HepG2 (cell line): Measurements from ENCODE around the gene GPC6. TPM values are rescaled to one million over a fixed set of nuclear protein-coding genes. Genes with fewer than 3 reads are reported as not detected.
A peak's percentile ranks its signal among the peaks of the same experiment; 100 is the strongest.

Experiments used
- ATAC-seq: fragments of 200-7000 bp; cut with Tn5 transposase; 3 replicates; pipeline ENCODE4 v1.9.1; 2020; ENCODE audit warnings: mild to moderate bottlenecking, moderate library complexity
- BruUV-seq: library from RNA; stranded (reverse); fragments of 400-500 nt; replicated peaks from 2 replicates; lab custom pipeline; 2021; lab: Mats Ljungman, UMichigan
- CTCF ChIA-PET: fragments of 300-600 bp; formaldehyde crosslinking; extraction: SDS; loops from one replicate; lab custom pipeline; 2021; ENCODE audit warnings: low total read pairs, inconsistent platforms, low intra/inter-chr PET ratio; lab: Yijun Ruan, JAX
- POLR2A ChIA-PET: fragments of 350-600 bp; sonication (Branson Sonifier 250); formaldehyde crosslinking; loops from one replicate; lab custom pipeline; 2020; ENCODE audit warnings: antibody characterized with exemption, inconsistent platforms; lab: Yijun Ruan, JAX
- DNase-seq: peaks from one replicate; pipeline ENCODE4 v3.0.0-alpha.2; 2015; ENCODE audit warnings: low spot score
- FAIRE-seq: peaks from 3 replicates; lab custom pipeline; 2011; peaks lifted over from hg19 to GRCh38; lab: Jason Lieb, UNC
- H2AFZ ChIP-seq: one replicate; pipeline ENCODE4 v1.6.1; 2011; ENCODE audit warnings: low read length, inconsistent platforms
- H3K27ac ChIP-seq: fragments of 300-600 bp; 3 replicates; pipeline ENCODE4 v1.8.0; 2011; ENCODE audit warnings: mixed run types, mild to moderate bottlenecking, mixed read lengths, low read length, inconsistent platforms; ENCODE audit not compliant: insufficient read depth; ENCODE audit errors: extremely low read length
- H3K27me3 ChIP-seq, 2 experiments: fragments of 200-600 bp in 1 of 2; 2 replicates in 1 of 2; 3 replicates in 1 of 2; pipeline versions ENCODE4 v1.6.0 to v1.8.0; 2011; ENCODE audit warnings: low read length in 2 of 2, mild to moderate bottlenecking in 2 of 2, moderate library complexity in 2 of 2, inconsistent platforms in 1 of 2; ENCODE audit not compliant: insufficient read depth in 2 of 2, control insufficient read depth in 1 of 2
- H3K36me3 ChIP-seq, 2 experiments: fragments of 200-600 bp in 1 of 2; replicated peaks in 1 of 2; 2 replicates in 1 of 2; 3 replicates in 1 of 2; pipeline versions ENCODE4 v1.5.1 to v1.8.0; 2011; ENCODE audit warnings: low read length in 2 of 2, inconsistent platforms in 1 of 2; ENCODE audit not compliant: insufficient read depth in 2 of 2, control insufficient read depth in 1 of 2
- H3K4me1 ChIP-seq: 2 replicates; pipeline ENCODE4 v1.5.1; 2012; ENCODE audit warnings: low read length, inconsistent platforms; ENCODE audit not compliant: insufficient read depth
- H3K4me2 ChIP-seq: 2 replicates; pipeline ENCODE4 v1.6.0; 2011; ENCODE audit warnings: low read depth, low read length, inconsistent platforms
- H3K4me3 ChIP-seq, 3 experiments: fragments of 200-600 bp in 1 of 3; sonication (generic), shearing (Covaris generic) in 1 of 3; replicated peaks in 1 of 3; 2 replicates each; pipeline ENCODE4 v1.5.1; 2011 to 2016; ENCODE audit warnings: low read length in 3 of 3, inconsistent platforms in 2 of 3, low read depth in 2 of 3, mild to moderate bottlenecking in 2 of 3, control low read depth in 1 of 3, mixed read lengths in 1 of 3; ENCODE audit not compliant: insufficient read depth in 1 of 3
- H3K79me2 ChIP-seq: one replicate; pipeline ENCODE4 v1.6.1; 2011; ENCODE audit warnings: low read length, inconsistent platforms; ENCODE audit not compliant: insufficient read depth
- H3K9ac ChIP-seq: 2 replicates; pipeline ENCODE4 v1.6.0; 2011; ENCODE audit warnings: mild to moderate bottlenecking, low read depth, low read length, inconsistent platforms; ENCODE audit not compliant: insufficient read depth
- H3K9me3 ChIP-seq: 2 replicates; pipeline ENCODE4 v1.5.1; 2012; ENCODE audit warnings: mild to moderate bottlenecking, low read length
- H4K20me1 ChIP-seq: 2 replicates; pipeline ENCODE4 v1.6.0; 2011; ENCODE audit warnings: inconsistent platforms, mild to moderate bottlenecking, low read length, moderate library complexity; ENCODE audit not compliant: insufficient read depth
- ELK4 ChIP-seq: sonication (generic); formaldehyde crosslinking; IDR thresholded peaks from 2 replicates; pipeline ENCODE4 v1.9.0; 2021; ENCODE audit warnings: missing genetic modification reagents, borderline replicate concordance
- TRIM24 ChIP-seq: sonication (generic); formaldehyde crosslinking; IDR thresholded peaks from 2 replicates; pipeline ENCODE4 v1.8.0; 2022; ENCODE audit warnings: mild to moderate bottlenecking, missing genetic modification reagents
- ZGPAT ChIP-seq: IDR thresholded peaks from 2 replicates; pipeline ENCODE4 v1.6.1; 2016; ENCODE audit warnings: mild to moderate bottlenecking
- ZNF331 ChIP-seq: sonication (generic); formaldehyde crosslinking; IDR thresholded peaks from 2 replicates; pipeline ENCODE4 v1.4.0; 2020; ENCODE audit warnings: missing genetic modification reagents
- ZNF407 ChIP-seq: sonication (generic); formaldehyde crosslinking; IDR thresholded peaks from one replicate; pipeline ENCODE4 v1.5.1; 2020; ENCODE audit warnings: mild to moderate bottlenecking, missing genetic modification reagents; ENCODE audit errors: not compliant biosample characterization
- ZNF777 ChIP-seq: sonication (generic); formaldehyde crosslinking; IDR thresholded peaks from 2 replicates; pipeline ENCODE4 v1.4.0; 2020; ENCODE audit warnings: missing genetic modification reagents
- WGBS: methylation state at CpG from one replicate; pipeline ENCODE4 v1.1.6; 2017; ENCODE audit warnings: low lambda C conversion rate; 5-methylcytosine and 5-hydroxymethylcytosine counted together
- in situ Hi-C: cut with HindIII; loops from 2 replicates; pipeline ENCODE4 v1.10.0; 2017; ENCODE audit warnings: low pct_unique_long_range_greater_than_20kb; ENCODE audit not compliant: extremely low pct_ligation_motif_present
- intact Hi-C: fragments of 100-400 bp; cut with micrococcal nuclease; formaldehyde crosslinking; loops from one replicate; pipeline ENCODE4 v1.10.0; 2022; ENCODE audit not compliant: unreplicated experiment
- polyA plus RNA-seq, 8 experiments: library from polyadenylated mRNA; depleted of rRNA in 3 of 8; stranded (reverse) in 7 of 8; unstranded in 1 of 8; fragments of >200 nt; fragmentation: Illumina TruSeq in 4 of 8; extraction: Trizol in 4 of 8; gene quantifications; 2 replicates each; pipeline versions ENCODE4 v1.2.1 to v1.2.3, GENCODE V29; 2011 to 2016; ENCODE audit warnings: low read depth in 4 of 8, missing spikeins in 1 of 8, mixed read lengths in 1 of 8; ENCODE audit not compliant: insufficient read depth in 1 of 8
- total RNA-seq, 5 experiments: library from RNA; depleted of rRNA; stranded (reverse); fragments of >200 nt; fragmentation: Illumina TruSeq; extraction: Trizol; gene quantifications; 2 replicates each; pipeline ENCODE4 v1.2.3, GENCODE V29; 2016; ENCODE audit warnings: low read depth in 1 of 5

Gene GPC6
- total and polyA plus RNA-seq, 2 of the 13 experiments (the other 11 are each of a cell fraction or from before 2014, with no cell fraction given), result 24.5 to 33.9 TPM

GRCh38 chr13:93964146-93964512 is 737.5 kb downstream of the GPC6 start:
- no peaks in the 10 kb centered on the region for H3K9me3 ChIP-seq
- H3K27ac ChIP-seq, result peak overlapping the region; percentile 39
- no peak overlapping the region for H3K4me3 ChIP-seq
- ATAC-seq, result no peak
- in situ Hi-C loops (loop anchor here (10.0 kb wide), 1 partner anchor 719 kb away; no protein-coding TSS in a partner anchor), intact Hi-C loops (loop anchor here (10.0 kb wide), 2 partner anchors 401 to 739 kb away; partner anchors contain the start of gene GPC6)
- no peaks in the 10 kb centered on the region for H3K27me3 ChIP-seq
- no peaks in the 10 kb centered on the region for H3K79me2 ChIP-seq
- 93% methylated on average over 2 of the region's 2 CpGs for WGBS
- no peaks in the 10 kb centered on the region for H4K20me1 ChIP-seq
- peak overlapping the region; percentile 41; the same call in 1 of the 2 replicates for H3K4me2 ChIP-seq
- no peaks in the 10 kb centered on the region for H3K36me3 ChIP-seq
- no TSS peak for BruUV-seq
- POLR2A ChIA-PET, result interaction anchor here (1.0 to 1.5 kb wide), 3 partner anchors 156 to 736 kb away, joined by 3 to 5 read pairs (median 5); no protein-coding TSS in a partner anchor
- H3K9ac ChIP-seq, result peak overlapping the region; percentile 16
- no peak for FAIRE-seq
- TF ChIP-seq TRIM24 (CRISPR knock-in tag) (no peak), ZGPAT (CRISPR knock-in tag) (peak; percentile 10; the same call in 1 of the 2 replicates)
- TF ChIP-seq, all 625 proteins: peak for 1
- DNase-seq, result no peak
- no peak overlapping the region for H2AFZ ChIP-seq
- CTCF ChIA-PET, result no interaction called here
- H3K4me1 ChIP-seq, result peaks cover 52% of the 10 kb centered on the region

- no peak for FAIRE-seq
- peak overlapping the region; percentile 20; the same call in 1 of the 2 replicates for H3K4me2 ChIP-seq
Measured at GRCh38 chr13:93965587-93965986, 739.0 kb downstream of the GPC6 start.

More at GRCh38 chr13:93965587-93965986, 739.0 kb downstream of the GPC6 start:
- DNase-seq (no peak), ATAC-seq (peak; percentile 24)
- no peak overlapping the region for H3K9ac ChIP-seq
- H3K27me3 ChIP-seq, result no peaks in the 10 kb centered on the region
- WGBS, result 85% methylated on average over 2 of the region's 3 CpGs
- no peak overlapping the region for H2AFZ ChIP-seq
- peaks cover 52% of the 10 kb centered on the region for H3K4me1 ChIP-seq
- H3K27ac ChIP-seq, result peak overlapping the region; percentile 50
- BruUV-seq, result no TSS peak
- no peaks in the 10 kb centered on the region for H3K36me3 ChIP-seq
- in situ Hi-C loops (loop anchor here (10.0 kb wide), 1 partner anchor 721 kb away; no protein-coding TSS in a partner anchor), intact Hi-C loops (loop anchor here (5.0 to 10.0 kb wide), 3 partner anchors 212 to 741 kb away; partner anchors contain the start of gene GPC6)
- no peaks in the 10 kb centered on the region for H3K79me2 ChIP-seq
- H3K9me3 ChIP-seq, result no peaks in the 10 kb centered on the region
- TF ChIP-seq ZNF777 (CRISPR knock-in tag) (no peak), ZNF407 (no peak), ZNF331 (peak; percentile 99), ELK4 (no peak)
- no peak overlapping the region for H3K4me3 ChIP-seq
- ChIA-PET CTCF (no interaction called here), POLR2A (interaction anchor here (1.1 to 1.2 kb wide), 2 partner anchors 717 kb away, joined by 3 read pairs; no protein-coding TSS in a partner anchor)
- H4K20me1 ChIP-seq, result no peaks in the 10 kb centered on the region
